ENCODE measurements around the gene PNPLA2.

Gene PNPLA2

DNA sequence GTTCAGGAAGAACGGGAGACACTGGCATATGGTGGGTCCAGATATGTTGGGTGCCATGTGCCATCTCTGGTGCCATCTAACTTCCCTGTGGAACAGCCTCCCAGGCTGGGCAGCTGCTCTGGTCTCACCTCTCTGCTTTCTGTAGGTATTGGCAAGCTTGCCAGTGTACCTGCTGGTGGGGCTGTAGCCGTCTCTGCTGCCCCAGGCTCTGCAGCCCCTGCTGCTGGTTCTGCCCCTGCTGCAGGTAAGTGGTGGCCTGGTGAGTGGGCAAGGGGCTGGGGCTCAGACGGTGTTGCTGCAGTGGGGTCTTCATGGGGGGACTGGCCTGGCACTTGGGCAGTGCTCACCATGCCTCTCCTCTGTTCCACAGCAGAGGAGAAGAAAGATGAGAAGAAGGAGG lies 6.3 kb upstream of the PNPLA2 start:
- no peak for DNase-seq
- no peak overlapping the region for H3K27ac ChIP-seq
- no peak overlapping the region for H3K4me3 ChIP-seq (ENCODE audit: low read depth, low read length)
- no peaks in the 10 kb centered on the region for H3K27me3 ChIP-seq (replicated peaks)
- TF ChIP-seq, protein P1, sequence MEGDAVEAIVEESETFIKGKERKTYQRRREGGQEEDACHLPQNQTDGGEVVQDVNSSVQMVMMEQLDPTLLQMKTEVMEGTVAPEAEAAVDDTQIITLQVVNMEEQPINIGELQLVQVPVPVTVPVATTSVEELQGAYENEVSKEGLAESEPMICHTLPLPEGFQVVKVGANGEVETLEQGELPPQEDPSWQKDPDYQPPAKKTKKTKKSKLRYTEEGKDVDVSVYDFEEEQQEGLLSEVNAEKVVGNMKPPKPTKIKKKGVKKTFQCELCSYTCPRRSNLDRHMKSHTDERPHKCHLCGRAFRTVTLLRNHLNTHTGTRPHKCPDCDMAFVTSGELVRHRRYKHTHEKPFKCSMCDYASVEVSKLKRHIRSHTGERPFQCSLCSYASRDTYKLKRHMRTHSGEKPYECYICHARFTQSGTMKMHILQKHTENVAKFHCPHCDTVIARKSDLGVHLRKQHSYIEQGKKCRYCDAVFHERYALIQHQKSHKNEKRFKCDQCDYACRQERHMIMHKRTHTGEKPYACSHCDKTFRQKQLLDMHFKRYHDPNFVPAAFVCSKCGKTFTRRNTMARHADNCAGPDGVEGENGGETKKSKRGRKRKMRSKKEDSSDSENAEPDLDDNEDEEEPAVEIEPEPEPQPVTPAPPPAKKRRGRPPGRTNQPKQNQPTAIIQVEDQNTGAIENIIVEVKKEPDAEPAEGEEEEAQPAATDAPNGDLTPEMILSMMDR (IDR thresholded peaks at IDR 0.05; ENCODE audit: low read depth, low read length, missing control alignments): no peak
- in situ Hi-C loops (cut with HindIII; ENCODE audit: low pct_ligation_motif_present, low sequenced_read_pairs): no loop called here
- H3K36me3 ChIP-seq (replicated peaks): peaks cover 40% of the 10 kb centered on the region

DNA sequence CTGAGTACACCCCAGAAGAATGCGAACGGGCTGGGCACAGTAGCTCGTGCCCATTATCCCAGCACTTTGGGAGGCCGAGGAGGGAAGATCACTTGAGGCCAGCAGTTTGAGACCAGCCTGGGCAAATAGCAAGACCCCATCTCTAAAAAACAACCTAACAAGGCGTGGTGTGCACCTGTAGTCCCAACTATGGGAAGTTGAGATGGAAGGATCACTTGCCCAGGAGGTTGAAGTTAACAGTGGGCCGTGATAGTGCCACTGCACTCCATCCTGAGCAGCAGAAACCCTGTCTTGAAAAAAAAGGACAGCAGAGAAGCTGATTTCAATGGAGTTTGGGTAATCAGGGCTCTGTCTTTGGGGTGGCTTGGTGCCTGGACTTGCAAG lies 5.7 kb upstream of the PNPLA2 start:
- Histone ChIP-seq H3K27ac (no peak overlapping the region), H3K27me3 (replicated peaks) (no peaks in the 10 kb centered on the region), H3K4me3 (ENCODE audit: low read depth, low read length) (no peak overlapping the region), H3K36me3 (replicated peaks) (peaks cover 40% of the 10 kb centered on the region)
- TF ChIP-seq, protein P1 (IDR thresholded peaks at IDR 0.05; ENCODE audit: low read depth, low read length, missing control alignments): no peak
- DNase-seq: no peak
- in situ Hi-C loops (cut with HindIII; ENCODE audit: low pct_ligation_motif_present, low sequenced_read_pairs): no loop called here

DNA sequence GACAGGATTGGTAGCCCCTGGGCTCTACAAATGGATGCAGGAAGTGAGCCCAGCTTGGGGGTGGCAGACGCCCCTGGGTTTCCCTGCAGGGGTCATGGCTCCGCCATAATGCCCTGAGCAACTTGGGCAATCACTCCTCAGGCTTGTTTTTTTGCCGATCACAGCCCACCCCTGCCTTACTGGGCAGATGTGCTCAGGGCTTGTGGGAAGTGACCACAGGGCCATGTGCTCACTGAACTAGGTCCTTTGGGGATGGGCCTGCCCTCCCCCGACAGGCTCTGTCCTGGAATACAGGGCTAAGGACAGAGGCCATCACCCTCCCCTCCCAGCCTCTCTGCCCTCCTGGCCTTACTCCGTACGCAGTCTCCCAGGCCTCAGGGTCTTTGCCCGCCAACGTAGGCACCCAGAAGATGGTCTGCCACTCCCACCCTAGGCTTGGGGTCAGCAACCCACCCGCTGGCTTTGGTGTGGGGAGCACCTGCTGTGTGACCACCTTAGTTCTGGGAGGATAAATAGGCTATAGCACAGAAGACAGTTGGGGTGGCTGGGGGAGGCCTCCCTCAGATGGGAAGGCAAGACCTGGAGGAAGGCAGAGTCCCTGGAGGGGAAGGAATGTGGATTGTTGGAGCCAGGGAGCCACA lies 5.1 kb upstream of the PNPLA2 start:
- in situ Hi-C loops (cut with HindIII; ENCODE audit: low pct_ligation_motif_present, low sequenced_read_pairs): no loop called here
- Histone ChIP-seq H3K27ac (no peak overlapping the region), H3K27me3 (replicated peaks) (no peaks in the 10 kb centered on the region), H3K4me3 (ENCODE audit: low read depth, low read length) (no peak overlapping the region), H3K36me3 (replicated peaks) (peaks cover 40% of the 10 kb centered on the region)
- TF ChIP-seq, protein P1 (IDR thresholded peaks at IDR 0.05; ENCODE audit: low read depth, low read length, missing control alignments): no peak
- no peak for DNase-seq

DNA sequence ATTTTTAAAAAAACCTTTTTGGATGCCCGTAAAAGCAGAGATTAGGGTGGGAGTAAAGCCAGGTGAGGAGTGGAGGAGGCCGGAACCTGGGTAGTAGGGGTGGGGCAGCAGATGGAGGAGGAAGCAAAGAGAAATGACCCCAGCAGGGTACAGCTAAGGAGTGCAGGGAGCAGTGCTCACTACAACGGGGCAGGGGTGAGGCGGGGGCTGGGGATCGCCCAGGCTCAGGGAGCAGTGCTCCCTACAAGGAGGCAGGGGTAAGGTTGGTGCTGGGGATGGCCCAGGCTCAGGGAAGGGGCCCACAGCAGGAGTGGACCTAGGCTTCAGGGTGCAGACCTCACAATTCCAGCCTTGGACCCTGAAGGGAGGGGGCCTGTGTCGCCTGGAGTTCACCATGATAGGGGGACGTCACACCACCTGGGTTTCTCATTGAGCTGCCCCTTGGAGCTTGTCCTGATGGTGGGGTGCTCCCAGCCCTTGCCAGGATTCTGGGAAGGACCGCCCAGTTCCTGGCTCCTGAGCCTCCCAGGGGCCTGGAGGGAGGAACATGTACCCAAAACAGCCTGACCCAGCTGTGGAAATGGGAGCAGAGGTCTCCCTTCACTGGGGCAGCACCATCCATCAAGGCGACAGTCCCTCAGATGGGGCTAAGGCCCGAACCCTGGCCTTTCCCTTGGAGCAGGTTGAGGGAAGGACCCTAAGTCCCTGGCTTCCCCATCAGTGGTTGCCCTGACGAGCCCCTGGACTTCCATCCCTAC lies 2.9 kb upstream of the PNPLA2 start:
- no peak overlapping the region for H3K4me3 ChIP-seq (ENCODE audit: low read depth, low read length)
- TF ChIP-seq, protein P1 (IDR thresholded peaks at IDR 0.05; ENCODE audit: low read depth, low read length, missing control alignments): no peak
- in situ Hi-C loops (cut with HindIII; ENCODE audit: low pct_ligation_motif_present, low sequenced_read_pairs): no loop called here
- no peak for DNase-seq
- H3K36me3 ChIP-seq (replicated peaks): peaks cover 35% of the 10 kb centered on the region
- no peaks in the 10 kb centered on the region for H3K27me3 ChIP-seq (replicated peaks)
- no peak overlapping the region for H3K27ac ChIP-seq

DNA sequence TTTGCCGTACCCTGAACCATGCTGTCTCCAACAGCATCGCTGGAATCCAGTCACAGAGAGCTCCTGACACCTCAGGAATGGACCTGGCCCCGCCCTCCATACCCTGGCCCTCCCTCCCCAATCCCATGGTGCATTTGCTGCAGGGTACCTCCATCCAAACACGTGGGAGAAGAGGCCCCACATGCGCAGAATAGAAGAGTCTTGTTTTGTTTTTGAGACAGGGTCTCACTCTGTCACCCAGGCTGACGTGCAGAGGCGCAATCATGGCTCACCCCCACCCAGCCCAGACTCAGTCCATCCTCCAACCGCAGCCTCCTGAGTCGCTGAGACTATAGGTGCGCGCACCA lies 2.3 kb upstream of the PNPLA2 start:
- in situ Hi-C loops (cut with HindIII; ENCODE audit: low pct_ligation_motif_present, low sequenced_read_pairs): no loop called here
- no peaks in the 10 kb centered on the region for H3K27me3 ChIP-seq (replicated peaks)
- TF ChIP-seq, protein P1 (IDR thresholded peaks at IDR 0.05; ENCODE audit: low read depth, low read length, missing control alignments): no peak

More for the DNA sequence above, 2.3 kb upstream of the PNPLA2 start:
- DNase-seq: no peak
- H3K36me3 ChIP-seq (replicated peaks): peaks cover 31% of the 10 kb centered on the region
- no peak overlapping the region for H3K27ac ChIP-seq
- H3K4me3 ChIP-seq (ENCODE audit: low read depth, low read length): no peak overlapping the region
